ENCODE data around the gene FARP2.

Gene FARP2

DNA sequence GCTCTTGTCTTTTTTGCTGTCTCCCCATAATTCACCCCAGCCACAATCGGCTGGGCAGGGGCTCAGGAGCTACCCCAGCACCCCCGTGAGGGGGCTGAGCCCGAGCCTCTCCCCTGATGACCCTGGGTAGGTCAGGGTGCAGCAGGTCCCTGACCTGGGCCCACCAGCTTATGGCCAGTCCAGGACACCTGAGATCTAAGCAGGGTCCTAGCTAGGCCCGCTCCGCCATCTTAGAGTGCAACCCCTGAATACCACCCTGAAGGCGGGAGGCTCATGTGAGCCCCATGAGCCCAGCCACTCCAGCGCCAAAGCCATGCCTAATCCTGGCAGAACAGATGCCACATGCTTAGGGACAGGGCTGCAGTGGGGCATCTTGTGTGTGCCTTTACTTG, 136.1 kb downstream of the FARP2 start:
- TF ChIP-seq, protein P1, sequence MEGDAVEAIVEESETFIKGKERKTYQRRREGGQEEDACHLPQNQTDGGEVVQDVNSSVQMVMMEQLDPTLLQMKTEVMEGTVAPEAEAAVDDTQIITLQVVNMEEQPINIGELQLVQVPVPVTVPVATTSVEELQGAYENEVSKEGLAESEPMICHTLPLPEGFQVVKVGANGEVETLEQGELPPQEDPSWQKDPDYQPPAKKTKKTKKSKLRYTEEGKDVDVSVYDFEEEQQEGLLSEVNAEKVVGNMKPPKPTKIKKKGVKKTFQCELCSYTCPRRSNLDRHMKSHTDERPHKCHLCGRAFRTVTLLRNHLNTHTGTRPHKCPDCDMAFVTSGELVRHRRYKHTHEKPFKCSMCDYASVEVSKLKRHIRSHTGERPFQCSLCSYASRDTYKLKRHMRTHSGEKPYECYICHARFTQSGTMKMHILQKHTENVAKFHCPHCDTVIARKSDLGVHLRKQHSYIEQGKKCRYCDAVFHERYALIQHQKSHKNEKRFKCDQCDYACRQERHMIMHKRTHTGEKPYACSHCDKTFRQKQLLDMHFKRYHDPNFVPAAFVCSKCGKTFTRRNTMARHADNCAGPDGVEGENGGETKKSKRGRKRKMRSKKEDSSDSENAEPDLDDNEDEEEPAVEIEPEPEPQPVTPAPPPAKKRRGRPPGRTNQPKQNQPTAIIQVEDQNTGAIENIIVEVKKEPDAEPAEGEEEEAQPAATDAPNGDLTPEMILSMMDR (conservative IDR thresholded peaks at IDR 0.05; ENCODE audit: low read length), result no peak
- no peak for TF ChIP-seq EZH2phosphoT487 (IDR thresholded peaks at IDR 0.05; ENCODE audit: borderline replicate concordance)
- Histone ChIP-seq H3K27me3 (ENCODE audit: insufficient read depth, low read length, poor library complexity, severe bottlenecking) (no peaks in the 10 kb centered on the region), H3K9me2 (replicated peaks; ENCODE audit: low read depth, low read length) (no peaks in the 10 kb centered on the region), H3K36me3 (ENCODE audit: insufficient read depth, low read length) (peaks cover 12% of the 10 kb centered on the region; the same call in 1 of the 2 replicates), H3K4me2 (ENCODE audit: low read depth, low read length, poor library complexity, severe bottlenecking) (no peak overlapping the region), H3F3A (ENCODE audit: low read depth) (no peaks in the 10 kb centered on the region), H4K20me1 (ENCODE audit: insufficient read depth, low read length, poor library complexity, severe bottlenecking) (no peaks in the 10 kb centered on the region), H3K79me2 (ENCODE audit: insufficient read depth, low read length) (no peaks in the 10 kb centered on the region), H3K9ac (ENCODE audit: low read depth, low read length, poor library complexity, severe bottlenecking) (no peak overlapping the region), H3K4me3 (ENCODE audit: low read length, poor library complexity, severe bottlenecking) (no peak overlapping the region), H3K4me1 (ENCODE audit: insufficient read depth, low read length, poor library complexity, severe bottlenecking) (peaks cover 3% of the 10 kb centered on the region), H2AFZ (ENCODE audit: low read length) (no peak overlapping the region), H3K9me3 (ENCODE audit: insufficient read depth, low read depth, low read length) (no peaks in the 10 kb centered on the region)

DNA sequence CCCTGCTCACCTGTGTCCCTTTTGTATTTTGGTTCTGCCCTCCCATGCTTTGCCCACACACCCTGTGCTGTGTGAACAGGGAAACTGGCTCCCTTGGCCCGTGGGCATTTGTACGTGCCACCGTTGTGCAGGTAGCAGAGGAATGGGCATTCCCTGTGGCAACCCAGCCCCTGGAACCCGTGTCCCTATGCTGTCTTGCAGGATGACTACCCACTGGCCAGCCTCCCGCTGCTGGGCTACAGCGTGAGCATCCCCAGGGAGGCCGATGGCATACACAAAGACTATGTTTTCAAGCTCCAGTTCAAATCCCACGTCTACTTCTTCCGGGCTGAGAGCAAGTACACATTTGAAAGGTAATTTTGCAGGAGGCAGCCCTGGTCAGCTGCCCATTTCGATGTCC, 137.0 kb downstream of the FARP2 start:
- Histone ChIP-seq H3F3A (ENCODE audit: low read depth) (no peaks in the 10 kb centered on the region), H4K20me1 (ENCODE audit: insufficient read depth, low read length, poor library complexity, severe bottlenecking) (no peaks in the 10 kb centered on the region), H3K4me1 (ENCODE audit: insufficient read depth, low read length, poor library complexity, severe bottlenecking) (peaks cover 3% of the 10 kb centered on the region), H3K27me3 (ENCODE audit: insufficient read depth, low read length, poor library complexity, severe bottlenecking) (no peaks in the 10 kb centered on the region), H3K36me3 (ENCODE audit: insufficient read depth, low read length) (peaks cover 13% of the 10 kb centered on the region; the same call in 1 of the 2 replicates), H3K4me2 (ENCODE audit: low read depth, low read length, poor library complexity, severe bottlenecking) (no peak overlapping the region), H3K9me3 (ENCODE audit: insufficient read depth, low read depth, low read length) (no peaks in the 10 kb centered on the region), H3K9ac (ENCODE audit: low read depth, low read length, poor library complexity, severe bottlenecking) (no peak overlapping the region), H3K79me2 (ENCODE audit: insufficient read depth, low read length) (no peaks in the 10 kb centered on the region), H3K4me3 (ENCODE audit: low read length, poor library complexity, severe bottlenecking) (no peak overlapping the region), H3K9me2 (replicated peaks; ENCODE audit: low read depth, low read length) (no peaks in the 10 kb centered on the region), H2AFZ (ENCODE audit: low read length) (no peak overlapping the region)
- no peak for TF ChIP-seq EZH2phosphoT487 (IDR thresholded peaks at IDR 0.05; ENCODE audit: borderline replicate concordance)

DNA sequence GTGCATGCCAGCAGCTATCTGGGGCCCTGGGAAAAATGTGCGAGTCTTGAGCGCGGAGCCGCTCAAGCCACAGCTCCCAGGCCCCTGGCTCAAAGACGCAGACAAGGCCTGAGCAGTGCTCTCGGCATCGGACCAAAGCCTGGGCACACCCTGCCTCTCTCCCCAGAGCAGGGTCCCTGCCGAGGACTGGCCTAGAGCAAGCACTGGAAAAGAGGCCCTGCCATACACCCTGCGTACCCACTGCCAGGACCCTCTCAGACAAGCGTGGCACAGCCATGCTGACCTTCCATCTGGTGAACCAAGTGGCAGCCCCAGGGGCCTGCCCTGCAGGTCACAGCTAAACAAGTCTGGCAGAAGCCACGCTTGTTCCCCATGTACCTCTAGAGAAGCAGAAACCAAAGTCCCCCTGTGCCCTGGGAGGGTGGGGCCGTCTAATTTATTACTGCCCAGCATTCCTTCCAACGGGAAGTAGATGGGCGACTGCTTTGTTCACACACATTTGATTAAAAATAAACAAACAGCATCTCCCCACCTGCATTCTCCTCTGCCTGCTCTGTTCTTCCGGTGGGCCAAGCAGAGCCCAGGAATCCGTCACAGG, 138.3 kb downstream of the FARP2 start:
- Histone ChIP-seq H3K36me3 (ENCODE audit: insufficient read depth, low read length) (peaks cover 24% of the 10 kb centered on the region; the same call in 1 of the 2 replicates), H3K9me2 (replicated peaks; ENCODE audit: low read depth, low read length) (no peaks in the 10 kb centered on the region), H2AFZ (ENCODE audit: low read length) (no peak overlapping the region), H3K79me2 (ENCODE audit: insufficient read depth, low read length) (no peaks in the 10 kb centered on the region), H3K4me3 (ENCODE audit: low read length, poor library complexity, severe bottlenecking) (no peak overlapping the region), H3F3A (ENCODE audit: low read depth) (no peaks in the 10 kb centered on the region), H3K27me3 (ENCODE audit: insufficient read depth, low read length, poor library complexity, severe bottlenecking) (no peaks in the 10 kb centered on the region), H3K4me1 (ENCODE audit: insufficient read depth, low read length, poor library complexity, severe bottlenecking) (peaks cover 3% of the 10 kb centered on the region), H3K4me2 (ENCODE audit: low read depth, low read length, poor library complexity, severe bottlenecking) (no peak overlapping the region), H3K9me3 (ENCODE audit: insufficient read depth, low read depth, low read length) (no peaks in the 10 kb centered on the region), H3K9ac (ENCODE audit: low read depth, low read length, poor library complexity, severe bottlenecking) (no peak overlapping the region), H4K20me1 (ENCODE audit: insufficient read depth, low read length, poor library complexity, severe bottlenecking) (no peaks in the 10 kb centered on the region)
- TF ChIP-seq EZH2phosphoT487 (IDR thresholded peaks at IDR 0.05; ENCODE audit: borderline replicate concordance), result no peak
- TF ChIP-seq, protein P1 (conservative IDR thresholded peaks at IDR 0.05; ENCODE audit: low read length), result no peak

Data from Loucy (cell line).